Mucosa of gallbladder (tissue), 1 donor: Measurements from ENCODE around the gene CCL18. TPM values are rescaled to one million over a fixed set of nuclear protein-coding genes. Genes with fewer than 3 reads are reported as not detected.
"Not testable (repeated sequence)": the region's sequence is repeated elsewhere in the genome, so short reads cannot be mapped to it uniquely, and the experiment has no call there.

ENCODE experiments used
- DNase-seq: peaks from one replicate; pipeline ENCODE4 v3.0.0-alpha.2; 2020; ENCODE audit warnings: low spot score
- total RNA-seq: library from RNA; stranded (reverse); gene quantifications from one replicate; pipeline ENCODE4 v1.2.1, GENCODE V29; 2021
- donor health status: DM: no; HTN: no; CAD: no.

Gene CCL18
- total RNA-seq, 1 donor from 2014 or later: 0.66 TPM

- no peak for DNase-seq
These were observed 7.7 kb downstream of the CCL18 start for GRCh38 chr17:36071751-36072150.

- DNase-seq: peak; percentile 60
These were observed 8.5 kb downstream of the CCL18 start for GRCh38 chr17:36072431-36073121.

- DNase-seq: no peak
These were observed 10.3 kb downstream of the CCL18 start for GRCh38 chr17:36074365-36074764.

GRCh38 chr17:36081681-36082471 lies 17.8 kb downstream of the CCL18 start:
- not testable (repeated sequence) for DNase-seq

GRCh38 chr17:36082482-36083120 lies 18.5 kb downstream of the CCL18 start:
- peak; percentile 60 for DNase-seq

- not testable (repeated sequence) for DNase-seq
These were observed 19.6 kb downstream of the CCL18 start for GRCh38 chr17:36083691-36084090.

GRCh38 chr17:36085765-36086164 lies 21.7 kb downstream of the CCL18 start:
- DNase-seq: no peak

GRCh38 chr17:36086791-36087190 lies 22.7 kb downstream of the CCL18 start:
- DNase-seq: no peak

GRCh38 chr17:36087471-36087870 lies 23.4 kb downstream of the CCL18 start:
- not testable (repeated sequence) for DNase-seq

- not testable (repeated sequence) for DNase-seq
These were observed 24.0 kb downstream of the CCL18 start for GRCh38 chr17:36087897-36088572.

- no peak for DNase-seq
These were observed 24.7 kb downstream of the CCL18 start for GRCh38 chr17:36088670-36089338.

GRCh38 chr17:36089339-36089865 lies 25.3 kb downstream of the CCL18 start:
- DNase-seq: no peak

GRCh38 chr17:36089888-36090836 lies 26.1 kb downstream of the CCL18 start, which contains the start of gene CCL3:
CCL3 (minus strand) TSS chr17:36090143; CDS start chr17:36090058, 85 bp downstream.
- DNase-seq: peak; percentile 28

GRCh38 chr17:36092230-36092629 lies 28.2 kb downstream of the CCL18 start:
- DNase-seq: no peak

- DNase-seq: not testable (repeated sequence)
These were observed 28.6 kb downstream of the CCL18 start for GRCh38 chr17:36092715-36093114.

- DNase-seq: no peak
These were observed 30.2 kb downstream of the CCL18 start for GRCh38 chr17:36094232-36094631.

GRCh38 chr17:36094746-36095145 lies 30.7 kb downstream of the CCL18 start:
- DNase-seq: no peak

- no peak for DNase-seq
These were observed 31.9 kb downstream of the CCL18 start for GRCh38 chr17:36095992-36096391.

GRCh38 chr17:36099004-36099403 lies 34.9 kb downstream of the CCL18 start:
- not testable (repeated sequence) for DNase-seq
